Activated CD8-positive, alpha-beta memory T cell treated with anti-CD3 and anti-CD28 coated beads, Interleukin-2, amount 10 ng/mL, durations not matched to agents 7 days and 5 days (primary cell): ENCODE results near the gene DTWD1. TPM values are rescaled to one million over a fixed set of nuclear protein-coding genes. Genes with fewer than 3 reads are reported as not detected.

Experiments
- ATAC-seq: fragments of 150-1000 bp; cut with Tn5 transposase; one replicate; pipeline ENCODE4 v1.10.0; 2021; ENCODE audit warnings: moderate library complexity
- CTCF ChIA-PET: fragments of 350-600 bp; sonication (Branson Sonifier 250); formaldehyde crosslinking; loops from one replicate; lab custom pipeline; 2021; ENCODE audit warnings: antibody characterized with exemption; lab: Charles Lee
- DNase-seq: peaks from one replicate; pipeline ENCODE4 v3.0.0-alpha.2; 2020
- H3K27ac Mint-ChIP-seq: one replicate; pipeline ENCODE4 v1.8.0; 2021; ENCODE audit warnings: mild to moderate bottlenecking, mixed read lengths
- H3K27me3 Mint-ChIP-seq: one replicate; pipeline ENCODE4 v1.8.0; 2021; ENCODE audit warnings: mixed read lengths
- H3K36me3 Mint-ChIP-seq: one replicate; pipeline ENCODE4 v1.8.0; 2021; ENCODE audit warnings: mild to moderate bottlenecking, mixed read lengths
- H3K4me1 Mint-ChIP-seq: one replicate; pipeline ENCODE4 v1.8.0; 2021; ENCODE audit warnings: mixed read lengths
- H3K4me3 Mint-ChIP-seq: one replicate; pipeline ENCODE4 v1.8.0; 2021; ENCODE audit warnings: mild to moderate bottlenecking, moderate library complexity, mixed read lengths
- H3K9me3 Mint-ChIP-seq: one replicate; pipeline ENCODE4 v1.8.0; 2022; ENCODE audit warnings: low read depth, mixed read lengths
- total RNA-seq, 2 experiments: library from RNA; stranded (reverse); gene quantifications; one replicate each; pipeline ENCODE4 v1.2.3, GENCODE V29; 2021

DTWD1 gene
- total RNA-seq, 2 experiments from 2014 or later = 14.1 to 16.9 TPM

DNA sequence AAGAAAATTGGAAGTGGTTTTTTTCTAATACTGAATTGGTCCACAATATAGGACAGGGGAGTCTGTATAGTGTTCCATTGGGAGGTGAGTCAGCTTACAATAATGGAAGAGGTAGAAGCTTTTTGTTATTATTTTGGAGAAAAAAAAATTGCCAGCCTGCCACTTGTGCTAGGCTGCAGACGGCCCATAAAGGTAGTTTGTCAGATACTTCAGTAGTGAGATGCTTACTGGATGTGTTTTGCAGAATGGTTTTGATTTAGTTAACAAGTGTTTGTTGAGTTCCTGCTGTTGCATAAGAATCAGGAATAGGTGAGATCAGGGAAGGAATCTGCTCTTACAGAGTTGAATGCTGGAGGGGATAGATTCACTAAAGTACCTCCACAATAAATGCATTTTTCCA, 1.0 kb downstream of the DTWD1 start:
- H3K9me3 Mint-ChIP-seq = peaks cover 5% of the 10 kb centered on the region

DNA sequence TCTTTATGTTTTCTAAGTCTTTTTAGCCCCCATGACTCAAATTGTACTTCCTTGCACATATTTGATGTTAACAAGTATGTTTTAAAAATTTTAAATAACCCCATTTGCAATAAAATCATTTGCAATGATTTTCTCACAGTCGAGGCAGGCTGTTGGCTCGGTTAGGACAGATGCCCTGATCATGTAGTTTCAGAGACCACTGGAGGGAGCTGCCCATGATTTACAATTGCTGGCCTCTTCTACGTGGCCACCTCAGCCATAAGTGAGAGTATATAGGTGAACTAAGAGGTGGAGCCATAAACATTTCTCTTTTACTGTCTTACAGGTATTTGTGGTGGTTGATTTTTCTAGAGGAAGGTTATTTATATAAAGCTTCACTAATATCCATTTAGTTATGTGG, 1.7 kb downstream of the DTWD1 start:
- H3K9me3 Mint-ChIP-seq = peaks cover 5% of the 10 kb centered on the region
- CTCF ChIA-PET = interaction anchor here (0.7 kb wide), 1 partner anchor 92 kb away, joined by 3 read pairs; no protein-coding TSS in a partner anchor
- H3K4me3 Mint-ChIP-seq = no peak overlapping the region
- peaks cover 30% of the 10 kb centered on the region for H3K36me3 Mint-ChIP-seq
- H3K27me3 Mint-ChIP-seq = no peaks in the 10 kb centered on the region
- ATAC-seq (no peak), DNase-seq (no peak)
- no peak overlapping the region for H3K27ac Mint-ChIP-seq
- H3K4me1 Mint-ChIP-seq = peaks cover 46% of the 10 kb centered on the region

More for the DNA sequence above, 1.0 kb downstream of the DTWD1 start:
- H3K27me3 Mint-ChIP-seq = no peaks in the 10 kb centered on the region
- H3K36me3 Mint-ChIP-seq = peaks cover 31% of the 10 kb centered on the region
- ATAC-seq (no peak), DNase-seq (no peak)
- peak overlapping the region; percentile 94 for H3K27ac Mint-ChIP-seq
- peaks cover 46% of the 10 kb centered on the region for H3K4me1 Mint-ChIP-seq
- CTCF ChIA-PET = no interaction called here
- peak overlapping the region; percentile 97 for H3K4me3 Mint-ChIP-seq

DNA sequence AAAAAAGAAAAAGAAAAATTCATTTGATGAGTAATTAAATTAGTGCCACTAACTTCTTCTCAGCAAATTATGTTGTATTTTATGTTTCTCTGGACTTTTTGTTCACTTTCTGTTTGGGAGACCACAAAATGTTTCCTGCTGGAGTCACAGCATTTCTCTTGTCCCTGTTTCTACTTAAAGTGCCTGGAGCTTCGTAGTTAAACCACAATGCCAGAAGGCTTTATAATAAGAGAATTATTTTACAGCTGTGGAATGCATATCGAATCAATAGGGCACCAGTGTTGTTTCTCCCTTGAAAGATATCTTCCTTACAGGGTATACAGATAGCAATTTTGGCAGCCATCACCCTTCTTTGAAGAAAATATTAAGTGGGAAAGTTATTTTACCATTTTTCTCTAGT, 3.2 kb downstream of the DTWD1 start:
- H3K4me3 Mint-ChIP-seq = peak overlapping the region; percentile 43
- peaks cover 28% of the 10 kb centered on the region for H3K36me3 Mint-ChIP-seq
- H3K9me3 Mint-ChIP-seq = peaks cover 5% of the 10 kb centered on the region
- peak overlapping the region; percentile 56 for H3K27ac Mint-ChIP-seq
- no peaks in the 10 kb centered on the region for H3K27me3 Mint-ChIP-seq
- DNase-seq (no peak), ATAC-seq (no peak)
- CTCF ChIA-PET = no interaction called here
- peaks cover 47% of the 10 kb centered on the region for H3K4me1 Mint-ChIP-seq

DNA sequence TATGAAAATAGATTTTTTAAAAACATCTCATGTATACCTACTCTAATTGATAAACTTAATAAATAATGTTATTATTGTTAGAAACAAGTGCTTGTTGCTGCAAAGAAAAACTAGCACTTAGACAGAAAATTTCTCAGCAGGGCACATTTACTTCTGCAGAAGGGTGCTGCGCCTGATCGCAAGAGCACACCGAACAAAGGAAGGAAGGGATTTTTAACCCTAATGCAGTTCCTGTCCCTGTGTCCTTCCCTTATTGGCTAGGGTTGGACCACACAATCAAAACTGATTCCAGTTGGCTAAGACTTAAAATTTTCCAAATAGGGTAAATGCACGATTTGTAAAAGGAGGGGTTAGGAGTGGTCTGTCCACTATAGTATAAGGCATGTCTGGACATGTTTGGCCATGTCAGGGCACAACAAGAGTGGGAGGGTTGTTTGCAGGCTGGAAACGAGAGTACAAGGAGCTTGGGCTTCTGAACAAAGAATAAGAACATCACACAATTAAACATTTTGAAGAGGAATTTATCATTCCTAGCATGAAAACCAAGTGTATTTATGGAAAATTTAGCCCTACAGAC, 4.7 kb downstream of the DTWD1 start:
- H3K27me3 Mint-ChIP-seq = no peaks in the 10 kb centered on the region
- DNase-seq = no peak
- ATAC-seq = no peak
- CTCF ChIA-PET = no interaction called here
- H3K9me3 Mint-ChIP-seq = peaks cover 5% of the 10 kb centered on the region
- H3K27ac Mint-ChIP-seq = no peak overlapping the region
- H3K4me1 Mint-ChIP-seq = peaks cover 38% of the 10 kb centered on the region
- peaks cover 30% of the 10 kb centered on the region for H3K36me3 Mint-ChIP-seq
- no peak overlapping the region for H3K4me3 Mint-ChIP-seq

DNA sequence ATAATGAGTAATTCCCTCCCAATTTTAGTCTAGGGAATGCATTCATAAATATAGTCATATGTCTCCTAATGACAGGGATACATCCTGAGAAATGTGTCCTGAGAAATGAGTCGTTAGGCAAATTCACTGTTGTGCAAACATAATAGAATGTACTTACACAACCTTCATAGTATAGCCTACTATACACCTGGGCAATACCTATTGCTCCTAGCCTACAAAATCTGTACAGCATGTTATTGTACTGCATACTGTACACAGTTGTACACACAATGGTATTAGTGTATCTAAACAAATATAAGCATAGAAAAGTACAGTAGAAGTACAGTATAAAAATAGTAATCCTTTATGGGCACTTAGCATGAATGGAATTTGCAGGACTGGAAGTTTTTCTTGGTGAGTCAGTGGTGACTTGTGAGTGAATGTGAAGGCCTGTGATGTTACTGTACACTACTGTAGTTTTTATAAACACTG, 6.6 kb downstream of the DTWD1 start:
- DNase-seq (no peak), ATAC-seq (no peak)
- Mint-ChIP-seq H3K4me3 (no peak overlapping the region), H3K27me3 (no peaks in the 10 kb centered on the region), H3K27ac (no peak overlapping the region), H3K36me3 (peaks cover 29% of the 10 kb centered on the region), H3K9me3 (peaks cover 5% of the 10 kb centered on the region), H3K4me1 (peaks cover 26% of the 10 kb centered on the region)
- CTCF ChIA-PET = interaction anchor here (0.7 kb wide), 1 partner anchor 760 kb away, joined by 3 read pairs; no protein-coding TSS in a partner anchor

DNA sequence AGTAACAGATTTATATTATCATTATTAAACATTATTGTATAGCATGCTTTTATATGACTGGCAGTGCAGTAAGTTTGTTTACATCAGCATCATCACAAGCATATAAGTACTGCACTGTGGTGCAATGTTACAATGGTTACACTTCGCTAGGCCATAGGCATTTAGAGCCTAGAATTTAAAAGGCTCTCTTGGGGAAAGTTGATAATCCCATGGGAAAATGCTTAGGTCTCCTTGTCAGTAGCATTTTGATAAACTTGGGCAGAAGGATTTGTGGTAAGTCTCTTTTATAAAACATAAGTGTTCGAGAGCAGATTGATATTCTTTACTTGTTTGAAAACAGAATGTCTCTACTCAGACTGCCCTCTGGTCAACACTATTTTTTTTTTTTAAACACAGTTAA, 7.5 kb downstream of the DTWD1 start:
- ATAC-seq = no peak
- H3K27ac Mint-ChIP-seq = no peak overlapping the region
- H3K4me1 Mint-ChIP-seq = peaks cover 17% of the 10 kb centered on the region
- CTCF ChIA-PET = interaction anchor here (1.0 to 1.3 kb wide), 2 partner anchors 8 to 375 kb away, joined by 3 read pairs; partner anchors contain the start of genes DTWD1 and FAM227B
- no peak for DNase-seq
- no peak overlapping the region for H3K4me3 Mint-ChIP-seq
- peaks cover 5% of the 10 kb centered on the region for H3K9me3 Mint-ChIP-seq
- peaks cover 27% of the 10 kb centered on the region for H3K36me3 Mint-ChIP-seq
- H3K27me3 Mint-ChIP-seq = no peaks in the 10 kb centered on the region

DNA sequence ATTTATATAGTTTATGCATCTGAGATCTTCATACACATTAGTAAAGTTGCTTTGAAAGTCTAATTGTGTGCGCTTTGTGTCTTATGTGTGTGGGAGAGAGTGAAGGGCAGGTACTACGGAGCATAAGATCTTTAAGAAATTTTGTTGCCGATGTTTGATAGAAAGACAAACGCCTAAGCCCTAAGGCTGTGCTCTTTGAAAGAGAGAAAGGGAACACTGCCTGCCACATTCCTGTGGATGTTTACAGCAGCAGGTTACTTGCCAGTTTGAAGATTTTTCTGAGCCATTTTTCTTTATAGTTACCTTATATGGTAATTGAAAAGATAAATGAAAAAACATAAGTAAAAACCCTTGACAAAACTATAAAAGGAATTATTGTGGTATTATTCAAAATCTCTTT, 17.0 kb downstream of the DTWD1 start:
- Mint-ChIP-seq H3K4me1 (no peaks in the 10 kb centered on the region), H3K27ac (no peak overlapping the region), H3K9me3 (no peaks in the 10 kb centered on the region), H3K4me3 (no peak overlapping the region), H3K36me3 (peaks cover 15% of the 10 kb centered on the region), H3K27me3 (no peaks in the 10 kb centered on the region)
- CTCF ChIA-PET = no interaction called here
- no peak for DNase-seq
- no peak for ATAC-seq

DNA sequence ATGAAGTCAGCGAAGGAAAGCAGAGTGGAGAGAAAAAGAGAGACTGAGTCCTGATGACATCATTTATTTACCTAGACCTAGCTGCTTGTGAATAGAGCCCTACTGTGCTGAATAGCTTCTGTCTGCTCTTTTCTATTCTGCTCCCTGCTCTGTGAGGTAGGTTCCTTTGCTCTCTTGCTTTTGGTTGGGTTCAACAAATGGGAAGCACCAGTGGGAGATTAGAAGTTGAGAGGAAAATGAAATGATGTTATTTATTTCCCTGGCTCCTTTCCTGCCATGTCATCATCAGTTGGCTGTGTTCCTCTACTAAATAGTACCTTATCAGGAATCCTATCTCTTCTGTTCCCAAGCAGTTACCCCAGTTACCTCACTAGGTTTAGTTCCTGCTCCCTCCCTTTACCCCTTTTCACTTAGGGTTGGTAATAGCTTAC, 23.5 kb downstream of the DTWD1 start:
- H3K4me3 Mint-ChIP-seq = no peak overlapping the region
- H3K4me1 Mint-ChIP-seq = no peaks in the 10 kb centered on the region
- no peak overlapping the region for H3K27ac Mint-ChIP-seq
- CTCF ChIA-PET = no interaction called here
- ATAC-seq (no peak), DNase-seq (no peak)
- H3K36me3 Mint-ChIP-seq = peaks cover 7% of the 10 kb centered on the region
- no peaks in the 10 kb centered on the region for H3K27me3 Mint-ChIP-seq
- no peaks in the 10 kb centered on the region for H3K9me3 Mint-ChIP-seq

DNA sequence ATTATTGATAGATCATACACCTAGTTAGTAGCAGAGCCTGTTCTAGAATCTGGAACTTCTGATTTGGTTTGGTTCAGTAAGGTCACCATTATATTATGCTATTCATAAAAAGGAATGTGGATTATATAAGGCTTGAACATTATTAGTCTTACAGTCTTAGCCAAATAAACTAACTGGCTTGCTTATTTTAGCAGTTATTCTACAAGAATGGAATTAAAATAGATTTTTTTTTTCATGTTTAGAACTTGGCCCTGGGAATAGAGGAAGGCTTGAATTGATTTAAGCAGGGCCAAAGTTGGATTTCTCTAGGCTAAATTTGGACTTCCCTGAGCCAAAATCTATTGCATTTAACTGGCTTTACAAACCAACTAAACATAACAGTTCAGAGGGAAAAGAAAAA, 24.4 kb downstream of the DTWD1 start:
- H3K9me3 Mint-ChIP-seq = no peaks in the 10 kb centered on the region
- CTCF ChIA-PET = no interaction called here
- no peaks in the 10 kb centered on the region for H3K4me1 Mint-ChIP-seq
- peaks cover 7% of the 10 kb centered on the region for H3K36me3 Mint-ChIP-seq
- no peak for ATAC-seq
- no peaks in the 10 kb centered on the region for H3K27me3 Mint-ChIP-seq
- H3K27ac Mint-ChIP-seq = no peak overlapping the region
- H3K4me3 Mint-ChIP-seq = no peak overlapping the region
- no peak for DNase-seq

DNA sequence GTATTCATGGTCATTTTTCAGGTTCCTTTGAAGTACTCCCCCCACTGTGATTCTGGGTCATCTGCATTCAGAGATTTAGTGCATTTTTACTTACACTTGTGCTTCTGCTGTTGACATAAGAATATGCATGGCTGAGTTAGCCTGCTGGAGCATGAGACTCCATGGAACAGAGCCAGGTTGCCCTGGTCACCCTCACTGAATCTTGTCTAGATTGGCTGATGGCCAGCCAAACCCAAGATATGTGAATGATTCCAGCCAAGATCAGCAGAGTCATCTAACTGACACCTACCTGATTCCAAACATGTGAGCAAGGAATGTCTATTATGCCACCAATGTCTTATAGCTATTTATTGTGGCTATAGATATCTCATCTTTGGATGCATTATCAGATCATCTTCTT, 25.1 kb downstream of the DTWD1 start:
- Mint-ChIP-seq H3K4me3 (no peak overlapping the region), H3K4me1 (no peaks in the 10 kb centered on the region), H3K27me3 (no peaks in the 10 kb centered on the region), H3K36me3 (peaks cover 7% of the 10 kb centered on the region), H3K27ac (no peak overlapping the region), H3K9me3 (no peaks in the 10 kb centered on the region)
- ATAC-seq = no peak
- no peak for DNase-seq
- CTCF ChIA-PET = no interaction called here

DNA sequence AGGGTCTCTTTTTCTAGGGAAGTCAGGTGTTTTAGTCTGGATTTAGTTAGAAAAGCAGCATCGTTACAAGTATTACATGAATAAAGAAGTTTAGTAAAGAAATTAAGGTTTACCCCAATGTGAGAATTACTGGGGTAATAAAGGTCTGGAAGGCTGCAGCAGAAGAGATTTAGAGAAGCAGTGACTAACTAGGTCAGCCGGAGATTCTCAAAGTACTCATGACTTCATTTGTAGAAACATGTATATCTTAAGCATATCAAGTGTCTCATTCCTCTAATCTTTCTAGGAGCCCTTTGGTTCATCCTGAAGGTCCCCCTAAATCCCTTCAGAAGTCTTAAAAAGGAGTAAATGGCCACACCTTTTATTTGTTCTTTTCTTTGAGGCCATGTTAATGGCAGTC, 26.0 kb downstream of the DTWD1 start:
- Mint-ChIP-seq H3K27me3 (no peaks in the 10 kb centered on the region), H3K4me1 (no peaks in the 10 kb centered on the region), H3K9me3 (no peaks in the 10 kb centered on the region), H3K4me3 (no peak overlapping the region), H3K27ac (no peak overlapping the region), H3K36me3 (peaks cover 4% of the 10 kb centered on the region)
- DNase-seq = no peak
- ATAC-seq = no peak
- CTCF ChIA-PET = no interaction called here

DNA sequence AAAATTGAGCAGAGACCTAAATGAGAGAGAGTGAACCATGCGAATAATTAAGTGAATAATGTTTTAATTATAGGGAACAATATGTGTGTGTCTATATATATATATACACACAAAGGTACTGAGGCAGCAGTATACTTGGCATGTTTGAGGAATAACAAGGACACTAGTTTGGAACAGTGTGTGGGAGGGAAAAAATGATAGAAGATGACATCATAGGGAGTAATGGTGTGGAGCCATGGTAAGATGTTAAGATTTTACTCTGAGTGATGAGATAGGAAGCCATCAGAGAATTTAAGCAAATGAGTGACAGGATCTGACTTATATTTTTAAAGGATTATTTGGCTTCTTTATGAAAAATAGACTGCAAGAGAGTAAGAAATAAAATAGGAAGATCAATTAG, 29.1 kb downstream of the DTWD1 start:
- Mint-ChIP-seq H3K4me3 (no peak overlapping the region), H3K9me3 (peaks cover 3% of the 10 kb centered on the region), H3K27ac (no peak overlapping the region), H3K27me3 (no peaks in the 10 kb centered on the region), H3K4me1 (no peaks in the 10 kb centered on the region), H3K36me3 (peaks cover 2% of the 10 kb centered on the region)
- CTCF ChIA-PET = no interaction called here
- DNase-seq (no peak), ATAC-seq (no peak)

DNA sequence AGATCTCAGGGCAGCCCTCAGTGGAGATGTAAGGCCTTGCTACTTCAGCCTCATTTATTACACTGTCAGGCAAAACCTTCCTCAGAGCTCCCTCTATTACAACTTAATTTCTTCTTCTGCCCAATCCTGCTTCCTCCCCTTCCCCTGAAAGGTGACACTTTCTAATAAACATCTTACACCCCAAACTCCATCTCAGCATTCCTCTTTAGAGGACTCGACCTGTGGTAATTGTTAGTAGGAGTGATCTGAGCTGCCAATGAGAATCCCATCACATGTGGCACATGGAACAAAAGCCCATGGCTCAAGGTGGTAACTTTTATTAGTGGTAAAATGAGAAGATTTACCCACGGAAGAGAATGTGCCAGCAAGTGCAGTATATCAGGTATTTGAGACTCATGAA, 29.8 kb downstream of the DTWD1 start:
- DNase-seq = no peak
- CTCF ChIA-PET = no interaction called here
- H3K27ac Mint-ChIP-seq = no peak overlapping the region
- peaks cover 2% of the 10 kb centered on the region for H3K36me3 Mint-ChIP-seq
- no peak overlapping the region for H3K4me3 Mint-ChIP-seq
- H3K9me3 Mint-ChIP-seq = peaks cover 3% of the 10 kb centered on the region
- no peaks in the 10 kb centered on the region for H3K27me3 Mint-ChIP-seq
- H3K4me1 Mint-ChIP-seq = no peaks in the 10 kb centered on the region
- no peak for ATAC-seq

DNA sequence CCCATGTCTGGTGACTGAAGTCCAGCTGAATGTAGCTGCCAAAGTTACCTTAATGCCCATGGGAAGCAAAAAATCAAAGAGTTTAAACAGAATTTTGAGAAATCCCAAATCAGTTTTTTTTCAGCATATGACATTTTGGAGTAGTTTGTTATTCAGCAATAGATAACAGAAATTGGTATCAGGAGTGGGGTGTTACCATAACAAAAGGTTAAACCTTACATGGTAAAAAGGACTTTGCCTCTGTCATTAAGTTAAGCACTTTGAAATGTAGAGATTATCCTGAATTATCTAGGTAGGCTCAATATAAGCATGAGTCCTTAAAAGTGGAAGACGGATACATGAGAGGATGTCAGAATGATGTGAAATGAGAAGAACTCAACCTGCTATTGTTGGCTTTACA, 32.1 kb downstream of the DTWD1 start:
- Mint-ChIP-seq H3K4me1 (no peaks in the 10 kb centered on the region), H3K27ac (no peak overlapping the region), H3K36me3 (no peaks in the 10 kb centered on the region), H3K27me3 (no peaks in the 10 kb centered on the region), H3K4me3 (no peak overlapping the region), H3K9me3 (peaks cover 3% of the 10 kb centered on the region)
- DNase-seq (no peak), ATAC-seq (no peak)
- CTCF ChIA-PET = no interaction called here
